ENCODE data around the gene LAG3. TPM values are rescaled to one million over a fixed set of nuclear protein-coding genes. Genes with fewer than 3 reads are reported as not detected.

The LAG3 gene
- total RNA-seq, 1 experiment from 2014 or later, result 2.2 TPM

GRCh38 chr12:6765634-6766581 is 6.4 kb upstream of the LAG3 start, which contains the start of gene PTMS:
TSS of gene PTMS (plus strand) at chr12:6766363. CDS start at chr12:6766706, 343 bp downstream.
- Histone ChIP-seq H3K56ac (ENCODE audit: insufficient read length, low read depth, low read length) (no peak within 1 kb of the TSS), H2BK5ac (ENCODE audit: insufficient read length, low read length) (no peak within 1 kb of the TSS), H2BK120ac (ENCODE audit: low read depth, low read length, poor library complexity, severe bottlenecking) (no peak within 1 kb of the TSS), H3K79me2 (ENCODE audit: insufficient read depth, low read length) (peaks cover 11% of the 10 kb centered on the region; the same call in 1 of the 2 replicates), H3K27ac (ENCODE audit: insufficient read length, low read depth, low read length) (no peak within 1 kb of the TSS), H3K14ac (ENCODE audit: insufficient read depth, low read length) (peak within 1 kb of the TSS; percentile 74), H3K23ac (ENCODE audit: insufficient read length, low read depth, low read length) (no peak within 1 kb of the TSS), H3K18ac (ENCODE audit: insufficient read length, low read depth, low read length) (peak within 1 kb of the TSS; percentile 32), H3K4me2 (ENCODE audit: insufficient read depth, insufficient read length, low read length) (peak within 1 kb of the TSS; percentile 87), H2AFZ (ENCODE audit: low read length) (no peak within 1 kb of the TSS), H3K4me1 (ENCODE audit: insufficient read depth, low read length) (peaks cover 15% of the 10 kb centered on the region), H3K27me3 (ENCODE audit: insufficient read depth, low read length) (no peaks in the 10 kb centered on the region), H4K5ac (ENCODE audit: insufficient read length, low read depth, low read length) (no peak within 1 kb of the TSS), H3T11ph (ENCODE audit: low read length) (no peak within 1 kb of the TSS), H4K8ac (replicated peaks; ENCODE audit: insufficient read length, low read depth, low read length) (no peak within 1 kb of the TSS), H3K9me3 (ENCODE audit: control insufficient read depth, low read depth, low read length) (no peaks in the 10 kb centered on the region), H2AK5ac (ENCODE audit: insufficient read length, low read length) (no peak within 1 kb of the TSS), H2BK12ac (ENCODE audit: insufficient read length, low read depth, low read length) (peak within 1 kb of the TSS; percentile 24), H4K20me1 (ENCODE audit: control insufficient read depth, insufficient read depth, insufficient read length) (no peaks in the 10 kb centered on the region), H3K9ac (ENCODE audit: extremely low read depth, insufficient read length, low read length) (peak within 1 kb of the TSS; percentile 68), H3K79me1 (ENCODE audit: insufficient read depth, low read depth, low read length, poor library complexity, severe bottlenecking) (no peaks in the 10 kb centered on the region), H3K4ac (ENCODE audit: low read depth, low read length) (no peak within 1 kb of the TSS; the same call in 1 of the 2 replicates), H2BK15ac (ENCODE audit: low read depth, low read length) (no peak within 1 kb of the TSS), H4K91ac (ENCODE audit: insufficient read length, low read depth, low read length) (no peak within 1 kb of the TSS), H2BK20ac (ENCODE audit: low read depth, low read length, poor library complexity, severe bottlenecking) (no peak within 1 kb of the TSS), H3K23me2 (ENCODE audit: insufficient read length, low read depth, low read length, poor library complexity, severe bottlenecking) (peaks cover 27% of the 10 kb centered on the region)
- Mint-ChIP-seq H3K36me3 (ENCODE audit: insufficient read depth in 1 of 3, low read depth in 3 of 3) (peaks cover 17 to 22% (median 17%) of the 10 kb centered on the region in 3 experiments), H3K4me3 (peak within 1 kb of the TSS; percentile 82 to 92), H3K9me3 (no peaks in the 10 kb centered on the region), H3K4me1 (peaks cover 48 to 69% of the 10 kb centered on the region in 2 experiments), H3K27ac (peak within 1 kb of the TSS; percentile 78 to 92 (median 89)), H3K27me3 (ENCODE audit: low read depth) (peaks cover 3% of the 10 kb centered on the region)
- no peak for TF ChIP-seq CTCF (conservative IDR thresholded peaks at IDR 0.05)
- no CpG with 5 or more reads among the region's 63 CpGs for WGBS (ENCODE audit: extremely low coverage, insufficient read length, low lambda C conversion rate)
- DNase-seq, result peak; percentile 97
